GM11168 (cell line): ENCODE measurements around the gene FAM9B.

Experiments
- in situ Hi-C: fragments of 300-500 bp; cut with MboI; formaldehyde crosslinking; loops from one replicate; pipeline ENCODE4 v1.12.0; 2022; ENCODE audit warnings: low sequenced_read_pairs; ENCODE audit not compliant: unreplicated experiment

FAM9B gene

DNA sequence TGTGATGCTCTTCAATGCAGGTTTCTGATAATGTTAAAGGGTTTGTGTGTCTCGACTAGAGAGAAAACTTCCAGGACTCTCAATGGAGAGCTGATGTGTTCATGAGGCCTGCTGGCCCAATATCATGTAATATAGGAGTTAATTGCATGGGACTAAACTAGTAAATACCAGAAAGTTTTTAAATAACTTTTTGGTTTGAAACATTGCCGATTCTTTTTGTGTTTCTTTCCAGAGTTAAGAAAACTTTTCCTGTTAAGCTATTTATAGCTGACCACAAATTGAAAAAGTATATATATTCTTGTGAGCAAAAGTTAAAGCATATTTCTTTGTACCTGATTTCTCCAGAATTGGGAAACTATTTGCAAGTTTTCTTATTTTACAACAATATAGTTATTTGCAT is 49.7 kb downstream of the FAM9B start:
- in situ Hi-C loops, result no loop called here

DNA sequence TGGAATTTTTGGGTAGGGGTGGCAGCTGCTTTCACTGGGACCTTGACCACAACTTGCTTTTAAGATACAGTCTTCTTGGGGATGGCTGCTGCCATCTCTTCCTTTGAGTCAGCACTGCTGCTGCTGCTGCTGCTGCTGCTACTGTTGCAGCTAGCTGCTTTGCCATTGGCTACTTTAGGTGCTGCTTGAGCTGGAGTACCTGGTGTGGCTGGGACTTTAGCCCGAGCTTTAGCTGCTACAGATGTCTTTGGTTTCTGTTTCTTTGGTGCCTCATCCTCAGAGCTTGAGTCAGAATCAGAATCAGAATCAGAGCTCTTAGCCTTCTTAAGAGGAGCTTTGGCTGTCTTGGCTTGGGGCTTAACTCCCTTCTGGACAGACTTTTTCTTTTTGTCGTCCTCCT is 52.2 kb downstream of the FAM9B start:
- in situ Hi-C loops, result no loop called here

- in situ Hi-C loops, result no loop called here
Observed at GRCh38 chrX:8980756-8981155, 53.2 kb downstream of the FAM9B start.
